CD4-positive, alpha-beta memory T cell (primary cell): ENCODE measurements around the gene SLC38A1. TPM values are rescaled to one million over a fixed set of nuclear protein-coding genes. Genes with fewer than 3 reads are reported as not detected.
A peak's percentile ranks its signal among the peaks of the same experiment; 100 is the strongest.

Experiments used
- CTCF ChIA-PET: fragments of 350-600 bp; sonication (Branson Sonifier 250); formaldehyde crosslinking; loops from one replicate; lab custom pipeline; 2021; ENCODE audit warnings: inconsistent platforms; ENCODE audit not compliant: partially characterized antibody; lab: Charles Lee
- POLR2A ChIA-PET: fragments of 350-600 bp; sonication (Branson Sonifier 250); formaldehyde crosslinking; loops from one replicate; lab custom pipeline; 2021; ENCODE audit not compliant: partially characterized antibody; lab: Charles Lee
- DNase-seq, 5 donors: peaks; one replicate each; pipeline versions ENCODE4 v3.0.0 to v3.0.0-alpha.2; 2020 to 2022; ENCODE audit warnings: mixed read lengths in 1 of 5
- H3K27ac ChIP-seq: one replicate; pipeline ENCODE4 v1.7.0; 2013; ENCODE audit warnings: low read depth, low read length
- H3K27me3 ChIP-seq: 2 replicates; pipeline ENCODE4 v1.7.0; 2013; ENCODE audit warnings: mild to moderate bottlenecking, low read length, moderate library complexity; ENCODE audit not compliant: insufficient read depth
- H3K36me3 ChIP-seq: 2 replicates; pipeline ENCODE4 v1.7.0; 2013; ENCODE audit warnings: mild to moderate bottlenecking, low read length, moderate library complexity; ENCODE audit not compliant: insufficient read depth
- H3K4me1 ChIP-seq: 2 replicates; pipeline ENCODE4 v1.7.0; 2013; ENCODE audit warnings: mild to moderate bottlenecking, low read length, moderate library complexity; ENCODE audit not compliant: insufficient read depth
- H3K4me3 ChIP-seq, 2 donors: one replicate each; pipeline ENCODE4 v1.7.0; 2013; ENCODE audit warnings: low read length in 2 of 2, mild to moderate bottlenecking in 1 of 2
- H3K9me3 ChIP-seq, 2 donors: one replicate each; pipeline ENCODE4 v1.7.0; 2013; ENCODE audit warnings: low read length in 2 of 2, control low read depth in 1 of 2; ENCODE audit not compliant: control insufficient read depth in 1 of 2
- H3K27ac Mint-ChIP-seq, 7 donors: one replicate each; pipeline ENCODE4 v1.8.0; 2020 to 2021; ENCODE audit warnings: mixed read lengths in 7 of 7, mild to moderate bottlenecking in 6 of 7, inconsistent platforms in 3 of 7, moderate library complexity in 3 of 7
- H3K27me3 Mint-ChIP-seq, 2 donors: one replicate each; pipeline ENCODE4 v1.8.0; 2020 to 2021; ENCODE audit warnings: mixed read lengths in 2 of 2
- H3K36me3 Mint-ChIP-seq, 2 donors: one replicate each; pipeline ENCODE4 v1.8.0; 2020 to 2021; ENCODE audit warnings: mixed read lengths in 2 of 2, inconsistent platforms in 1 of 2, mild to moderate bottlenecking in 1 of 2
- H3K4me1 Mint-ChIP-seq, 4 donors: one replicate each; pipeline ENCODE4 v1.8.0; 2020 to 2021; ENCODE audit warnings: mixed read lengths in 4 of 4, mild to moderate bottlenecking in 1 of 4
- H3K4me3 Mint-ChIP-seq, 8 donors: one replicate each; pipeline ENCODE4 v1.8.0; 2020 to 2021; ENCODE audit warnings: mixed read lengths in 8 of 8, mild to moderate bottlenecking in 7 of 8, moderate library complexity in 6 of 8, inconsistent platforms in 3 of 8
- H3K9me3 Mint-ChIP-seq, 8 donors: one replicate each; pipeline ENCODE4 v1.8.0; 2020 to 2021; ENCODE audit warnings: mixed read lengths in 8 of 8, mild to moderate bottlenecking in 5 of 8, inconsistent platforms in 3 of 8, moderate library complexity in 1 of 8
- intact Hi-C: fragments of 100-400 bp; cut with micrococcal nuclease; formaldehyde crosslinking; loops from one replicate; pipeline ENCODE4 v1.15.1; 2023
- polyA plus RNA-seq, 2 donors: library from polyadenylated mRNA; unstranded; fragments of 300-500 nt; fragmentation: Illumina TruSeq; gene quantifications; one replicate each; pipeline ENCODE4 v1.2.3, GENCODE V29; 2021
- total RNA-seq, 2 experiments: library from RNA; stranded (reverse); gene quantifications; one replicate each; pipeline ENCODE4 v1.2.3, GENCODE V29; 2021

SLC38A1 gene
- total and polyA plus RNA-seq, 4 experiments from 2014 or later, result 230 to 307 (median 268) TPM

DNA sequence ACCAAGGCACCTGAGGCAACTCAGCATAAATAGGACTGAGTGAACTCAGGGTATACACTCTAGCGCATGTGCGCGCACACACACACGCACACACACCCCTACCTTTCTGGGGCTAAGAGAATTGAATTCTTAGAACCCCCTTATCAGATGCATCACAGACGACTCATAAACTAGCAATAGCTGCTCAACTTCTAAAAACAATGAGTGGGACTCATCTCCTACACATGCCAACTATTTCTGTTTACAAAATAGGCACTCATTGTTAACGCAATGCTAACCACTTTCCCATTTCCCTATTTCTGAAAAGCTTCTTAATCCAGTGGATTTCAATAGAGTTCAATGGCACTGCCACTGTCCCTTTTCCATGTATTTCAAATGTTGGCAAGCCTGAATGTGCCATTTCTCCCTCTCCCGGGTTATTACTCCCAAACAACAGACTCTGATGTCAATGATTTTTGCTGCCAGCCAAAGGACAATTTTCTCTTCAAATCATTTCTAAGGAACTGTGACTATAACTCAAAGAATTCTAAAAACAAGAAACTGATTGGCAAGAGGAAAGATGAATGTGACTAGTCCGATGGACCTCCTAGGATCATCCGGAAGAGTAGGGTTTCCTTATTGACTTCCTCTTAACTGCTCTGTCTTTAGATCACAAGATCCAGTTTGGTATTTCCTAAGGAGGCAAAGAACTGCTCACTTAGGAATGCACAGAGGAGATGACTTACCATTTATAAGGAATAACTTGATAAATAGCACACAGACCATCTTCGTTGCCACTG lies 48.8 kb downstream of the SLC38A1 start:
- Histone ChIP-seq H3K36me3 (no peaks in the 10 kb centered on the region), H3K4me1 (peaks cover 99% of the 10 kb centered on the region), H3K9me3 (no peaks in the 10 kb centered on the region), H3K4me3 (peak overlapping the region in 1 of 2 donors; percentile 4), H3K27me3 (no peaks in the 10 kb centered on the region), H3K27ac (peak overlapping the region; percentile 87)
- peaks cover 85 to 100% (median 93%) of the 10 kb centered on the region in 4 donors for H3K4me1 Mint-ChIP-seq
- POLR2A ChIA-PET, result interaction anchor here (1.0 to 14.8 kb wide), 11 partner anchors 10 to 229 kb away, joined by 3 to 552 read pairs (median 5); partner anchors contain the start of genes SCAF11 and SLC38A1
- peak overlapping the region; percentile 96 to 100 (median 98) for H3K27ac Mint-ChIP-seq
- peak overlapping the region; percentile 78 to 90 (median 84) for H3K4me3 Mint-ChIP-seq
- no peaks in the 10 kb centered on the region for H3K27me3 Mint-ChIP-seq
- intact Hi-C loops, result loop anchor here (1.0 to 5.0 kb wide), 4 partner anchors 10 to 1373 kb away; no protein-coding TSS in a partner anchor
- peak; percentile 77 to 94 (median 81) for DNase-seq
- H3K9me3 Mint-ChIP-seq, result peaks cover 0 to 3% (median 0%) of the 10 kb centered on the region in 8 donors
- CTCF ChIA-PET, result interaction anchor here (0.6 to 3.5 kb wide), 3 partner anchors 19 to 49 kb away, joined by 3 to 30 read pairs (median 4); partner anchors contain the start of gene SLC38A1
- peaks cover 39 to 71% of the 10 kb centered on the region in 2 donors for H3K36me3 Mint-ChIP-seq

DNA sequence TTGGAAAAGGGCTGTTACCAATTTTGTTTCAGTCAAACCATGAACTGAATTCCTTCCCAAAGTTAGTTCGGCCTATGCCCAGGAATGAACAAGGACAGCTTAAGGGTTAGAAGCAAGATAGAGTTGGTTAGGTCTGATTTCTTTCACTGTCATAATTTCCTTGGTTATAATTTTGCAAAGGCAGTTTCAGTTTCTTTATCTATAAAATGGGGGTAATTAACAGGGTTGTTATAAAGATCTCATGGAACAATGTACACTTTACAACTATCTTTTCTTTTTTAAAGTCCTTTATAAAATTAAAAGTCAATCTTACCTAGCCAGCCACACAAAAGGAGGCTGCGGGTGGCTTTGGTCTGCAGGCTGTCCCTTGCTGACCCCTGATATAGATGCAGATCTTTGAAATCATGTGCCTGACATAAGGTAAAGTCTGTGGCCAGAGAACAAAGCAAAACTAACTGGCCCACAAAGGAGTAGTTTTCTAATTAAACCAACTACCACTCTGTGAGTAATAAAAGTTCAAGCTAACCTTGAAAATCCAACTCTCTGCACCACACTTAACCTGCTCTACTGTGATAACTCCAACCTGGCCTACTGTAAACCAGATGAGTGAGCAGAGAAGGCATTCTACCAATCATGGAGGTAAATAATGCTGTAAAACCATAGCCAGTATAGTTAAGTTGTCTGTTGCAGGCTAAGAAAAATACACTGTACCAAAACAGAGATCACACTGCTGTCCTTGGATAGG lies 49.5 kb downstream of the SLC38A1 start:
- no peaks in the 10 kb centered on the region for H3K27me3 ChIP-seq
- peaks cover 99% of the 10 kb centered on the region for H3K4me1 ChIP-seq
- H3K27ac ChIP-seq, result peak overlapping the region; percentile 87
- no peaks in the 10 kb centered on the region for H3K27me3 Mint-ChIP-seq
- no peaks in the 10 kb centered on the region for H3K36me3 ChIP-seq
- DNase-seq, result peak in 4 of 5 donors; percentile 27 to 50 (median 36)
- intact Hi-C loops, result loop anchor here (1.0 to 5.0 kb wide), 3 partner anchors 9 to 1372 kb away; no protein-coding TSS in a partner anchor
- peaks cover 86 to 100% (median 94%) of the 10 kb centered on the region in 4 donors for H3K4me1 Mint-ChIP-seq
- CTCF ChIA-PET, result interaction anchor here (1.3 to 3.5 kb wide), 2 partner anchors 47 to 50 kb away, joined by 4 to 30 read pairs; partner anchors contain the start of gene SLC38A1
- peak overlapping the region; percentile 78 to 90 (median 84) for H3K4me3 Mint-ChIP-seq
- POLR2A ChIA-PET, result interaction anchor here (0.9 to 14.8 kb wide), 11 partner anchors 10 to 229 kb away, joined by 3 to 552 read pairs (median 5); partner anchors contain the start of genes SCAF11, SLC38A1 and SLC38A2
- peaks cover 32 to 70% of the 10 kb centered on the region in 2 donors for H3K36me3 Mint-ChIP-seq
- H3K9me3 ChIP-seq, result no peaks in the 10 kb centered on the region
- H3K27ac Mint-ChIP-seq, result peak overlapping the region; percentile 96 to 100 (median 98)
- peak overlapping the region; percentile 4 to 56 for H3K4me3 ChIP-seq
- H3K9me3 Mint-ChIP-seq, result peaks cover 0 to 3% (median 0%) of the 10 kb centered on the region in 8 donors

DNA sequence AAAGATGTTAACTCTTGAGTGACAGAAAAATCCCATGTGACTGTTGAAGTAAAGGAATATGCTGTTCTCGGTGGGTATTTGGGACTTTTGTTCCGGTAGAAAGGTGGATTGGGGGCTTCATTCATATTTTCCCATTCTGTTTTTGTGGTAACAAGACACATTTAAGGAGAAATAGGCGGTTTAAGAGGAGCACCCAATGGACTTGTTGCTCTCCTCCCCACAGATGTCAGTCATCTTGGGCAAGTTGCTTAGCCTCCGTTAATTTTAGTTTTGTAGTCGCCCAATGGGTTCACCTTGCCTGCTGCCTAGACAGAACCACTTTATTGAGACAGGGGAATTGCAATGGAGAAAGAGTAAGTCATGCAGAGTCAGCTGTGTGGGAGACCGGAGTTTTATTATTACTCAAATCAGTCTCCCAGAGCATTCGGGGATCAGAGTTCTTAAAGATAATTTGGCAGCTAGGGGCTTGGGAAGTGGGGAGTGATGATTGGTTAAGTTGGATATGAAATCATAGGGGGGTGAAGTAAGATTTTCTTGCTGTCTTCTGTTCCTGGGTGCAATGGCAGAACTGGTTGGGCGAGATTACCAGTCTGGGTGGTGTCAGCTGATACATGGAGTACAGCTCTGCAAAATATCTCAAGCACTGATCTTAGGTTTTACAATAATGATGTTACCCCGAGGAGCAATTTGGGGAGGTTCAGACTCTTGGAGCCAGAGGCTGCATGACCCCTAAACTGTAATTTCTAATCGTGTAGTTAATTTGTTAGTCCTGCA lies 50.3 kb downstream of the SLC38A1 start:
- peaks cover 29 to 67% of the 10 kb centered on the region in 2 donors for H3K36me3 Mint-ChIP-seq
- peak overlapping the region; percentile 78 to 90 (median 84) for H3K4me3 Mint-ChIP-seq
- peak in 1 of 5 donors; percentile 58 for DNase-seq

DNA sequence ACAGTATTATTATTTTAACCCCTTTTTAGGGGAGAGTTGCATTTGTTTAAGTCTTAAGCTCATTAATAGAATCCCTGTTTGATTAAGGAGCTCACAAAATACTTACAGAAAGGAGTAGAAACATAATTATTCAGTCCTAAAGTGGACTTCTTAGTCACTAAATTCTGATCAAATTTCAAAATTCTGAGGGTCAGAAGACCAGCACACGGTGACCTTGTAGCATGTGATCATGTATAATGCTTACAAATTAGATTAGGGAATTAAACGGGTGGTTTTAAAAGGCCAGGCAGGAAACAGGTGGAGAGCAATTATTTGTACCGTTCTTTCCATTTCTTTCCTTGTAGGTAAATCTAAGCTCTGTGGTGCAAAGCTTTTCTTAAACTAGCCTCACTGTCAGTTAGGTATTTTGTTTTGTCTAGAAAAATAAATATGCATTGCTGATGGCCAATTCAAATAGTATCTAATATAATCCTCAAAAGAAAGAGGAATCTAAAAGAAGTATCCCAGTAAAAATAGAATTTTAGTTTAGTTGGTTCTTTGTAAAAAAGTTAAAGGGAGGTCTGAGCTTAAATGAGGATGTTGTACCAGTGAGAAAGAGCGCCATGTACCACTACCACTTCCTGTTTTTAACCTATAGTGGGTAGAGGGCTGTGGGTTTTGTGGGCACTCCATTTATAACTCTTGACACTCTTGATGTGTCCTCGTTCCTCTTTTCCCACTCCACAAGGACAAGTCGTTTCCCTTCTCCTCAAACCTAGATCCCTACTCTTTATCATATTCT lies 51.1 kb downstream of the SLC38A1 start:
- Histone ChIP-seq H3K27ac (peak overlapping the region; percentile 87), H3K4me3 (peak overlapping the region; percentile 42 to 56), H3K9me3 (no peaks in the 10 kb centered on the region), H3K27me3 (no peaks in the 10 kb centered on the region), H3K36me3 (peaks cover 6% of the 10 kb centered on the region), H3K4me1 (peaks cover 99% of the 10 kb centered on the region)
- CTCF ChIA-PET, result interaction anchor here (0.6 to 3.5 kb wide), 10 partner anchors 9 to 1180 kb away, joined by 3 to 30 read pairs (median 4); partner anchors contain the start of gene SLC38A1
- H3K4me3 Mint-ChIP-seq, result peak overlapping the region; percentile 78 to 90 (median 84)
- H3K27me3 Mint-ChIP-seq, result no peaks in the 10 kb centered on the region
- intact Hi-C loops, result loop anchor here (1.0 to 5.0 kb wide), 3 partner anchors 50 to 1370 kb away; no protein-coding TSS in a partner anchor
- H3K36me3 Mint-ChIP-seq, result peaks cover 32 to 67% of the 10 kb centered on the region in 2 donors
- H3K4me1 Mint-ChIP-seq, result peaks cover 88 to 98% (median 93%) of the 10 kb centered on the region in 4 donors
- DNase-seq, result peak; percentile 76 to 85 (median 81)
- H3K27ac Mint-ChIP-seq, result peak overlapping the region; percentile 96 to 100 (median 98)
- H3K9me3 Mint-ChIP-seq, result peaks cover 0 to 3% (median 0%) of the 10 kb centered on the region in 8 donors
- POLR2A ChIA-PET, result interaction anchor here (0.6 to 14.8 kb wide), 19 partner anchors 8 to 1089 kb away, joined by 3 to 552 read pairs (median 4); partner anchors contain the start of genes SCAF11 and SLC38A1

More for the DNA sequence above, 50.3 kb downstream of the SLC38A1 start:
- H3K4me1 ChIP-seq, result peaks cover 99% of the 10 kb centered on the region
- H3K4me3 ChIP-seq, result peak overlapping the region; percentile 42 to 56
- H3K27ac ChIP-seq, result peak overlapping the region; percentile 87
- no peaks in the 10 kb centered on the region for H3K27me3 ChIP-seq
- H3K9me3 ChIP-seq, result no peaks in the 10 kb centered on the region
- Mint-ChIP-seq H3K27ac (peak overlapping the region; percentile 96 to 100 (median 98)), H3K9me3 (peaks cover 0 to 3% (median 0%) of the 10 kb centered on the region in 8 donors), H3K27me3 (no peaks in the 10 kb centered on the region), H3K4me1 (peaks cover 87 to 98% (median 93%) of the 10 kb centered on the region in 4 donors)
- intact Hi-C loops, result loop anchor here (1.0 to 5.0 kb wide), 4 partner anchors 8 to 1371 kb away; no protein-coding TSS in a partner anchor
- peaks cover 3% of the 10 kb centered on the region for H3K36me3 ChIP-seq
- ChIA-PET POLR2A (interaction anchor here (0.6 to 14.8 kb wide), 15 partner anchors 11 to 1088 kb away, joined by 3 to 552 read pairs (median 6); partner anchors contain the start of genes SCAF11, SLC38A1 and SLC38A2), CTCF (interaction anchor here (0.6 to 3.5 kb wide), 5 partner anchors 10 to 1179 kb away, joined by 3 to 30 read pairs (median 6); partner anchors contain the start of gene SLC38A1)

DNA sequence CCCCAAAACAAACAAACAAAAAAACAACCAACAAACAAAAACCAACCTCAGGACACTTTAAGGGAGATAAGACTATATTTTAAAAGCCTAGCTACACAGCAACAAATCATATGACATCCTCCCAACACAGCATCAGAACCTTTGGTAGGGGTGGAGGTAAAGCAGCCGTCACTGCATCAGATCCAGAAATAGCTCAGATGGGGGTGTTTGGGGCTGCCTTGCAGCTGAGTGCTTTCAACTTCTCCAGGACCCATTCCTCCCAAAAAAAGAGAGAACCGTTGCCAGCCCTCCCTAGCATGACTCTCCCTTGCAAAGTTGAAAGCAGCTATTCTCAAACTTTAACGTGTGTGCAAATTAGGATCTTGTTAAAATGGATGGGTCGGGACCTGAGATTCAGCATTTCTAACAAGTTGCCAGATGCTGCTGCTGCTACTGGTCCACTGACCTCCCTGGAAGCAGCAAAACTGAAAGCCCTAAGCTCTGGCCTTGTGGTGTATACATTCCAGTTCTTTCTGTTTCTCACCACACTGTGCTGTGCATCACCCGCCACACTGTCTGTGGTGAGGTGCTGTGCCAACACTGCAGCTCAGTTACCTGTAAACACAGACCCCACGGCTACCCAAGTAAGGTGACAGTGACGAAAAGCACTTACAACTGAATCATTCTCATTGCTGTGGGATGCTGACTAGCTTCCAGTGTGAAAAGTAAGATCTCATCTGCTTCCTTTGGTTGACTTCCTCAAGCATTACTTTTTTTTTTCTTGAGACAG lies 54.0 kb downstream of the SLC38A1 start:
- peak overlapping the region; percentile 96 to 100 (median 99) for H3K27ac Mint-ChIP-seq
- intact Hi-C loops, result loop anchor here (1.0 to 5.0 kb wide), 6 partner anchors 54 to 1368 kb away; partner anchors contain the start of genes ARID2, SCAF11, SLC38A1 and SLC38A2
- ChIA-PET CTCF (interaction anchor here (0.8 to 2.1 kb wide), 10 partner anchors 10 to 88 kb away, joined by 3 to 20 read pairs (median 4); partner anchors contain the start of gene SLC38A1), POLR2A (interaction anchor here (0.6 to 14.8 kb wide), 33 partner anchors 10 to 1943 kb away, joined by 3 to 552 read pairs (median 5); partner anchors contain the start of genes RPAP3, SCAF11 and SLC38A1)
- H3K36me3 ChIP-seq, result peaks cover 16% of the 10 kb centered on the region
- no peaks in the 10 kb centered on the region for H3K9me3 ChIP-seq
- H3K4me1 ChIP-seq, result peaks cover 99% of the 10 kb centered on the region
- peak overlapping the region; percentile 87 for H3K27ac ChIP-seq
- H3K9me3 Mint-ChIP-seq, result peaks cover 0 to 3% (median 0%) of the 10 kb centered on the region in 8 donors
- no peaks in the 10 kb centered on the region for H3K27me3 Mint-ChIP-seq
- H3K4me1 Mint-ChIP-seq, result peaks cover 87 to 98% (median 93%) of the 10 kb centered on the region in 4 donors
- peaks cover 42 to 66% of the 10 kb centered on the region in 2 donors for H3K36me3 Mint-ChIP-seq
- H3K4me3 ChIP-seq, result peak overlapping the region; percentile 1 to 42
- no peaks in the 10 kb centered on the region for H3K27me3 ChIP-seq
- DNase-seq, result peak; percentile 86 to 97 (median 92)
- H3K4me3 Mint-ChIP-seq, result peak overlapping the region; percentile 71 to 84 (median 80)
